Liver (tissue), 9 donors: ENCODE data around the gene TNS3. TPM values are rescaled to one million over a fixed set of nuclear protein-coding genes. Genes with fewer than 3 reads are reported as not detected.
A peak's percentile ranks its signal among the peaks of the same experiment; 100 is the strongest.

ENCODE experiments used
- DNase-seq: peaks from one replicate; pipeline ENCODE4 v3.0.0-alpha.2; 2017; ENCODE audit warnings: low spot score
- H3K27ac ChIP-seq, 2 donors: one replicate each; pipeline ENCODE4 v1.7.0; 2013; ENCODE audit warnings: inconsistent platforms in 2 of 2, low read length in 2 of 2, control low read depth in 1 of 2, low read depth in 1 of 2, mild to moderate bottlenecking in 1 of 2
- H3K27me3 ChIP-seq, 4 donors: one replicate each; pipeline versions ENCODE4 v1.6.1 to v1.7.0; 2013; ENCODE audit warnings: low read length in 3 of 4, inconsistent platforms in 1 of 4, mild to moderate bottlenecking in 1 of 4, moderate library complexity in 1 of 4; ENCODE audit not compliant: control insufficient read depth in 4 of 4, insufficient read depth in 4 of 4
- H3K36me3 ChIP-seq, 4 donors: one replicate each; pipeline versions ENCODE4 v1.6.1 to v1.7.0; 2013; ENCODE audit warnings: low read length in 3 of 4, mild to moderate bottlenecking in 3 of 4, low read depth in 1 of 4, moderate library complexity in 1 of 4; ENCODE audit not compliant: control insufficient read depth in 4 of 4, insufficient read depth in 3 of 4
- H3K4me1 ChIP-seq, 4 donors: one replicate each; pipeline versions ENCODE4 v1.6.1 to v1.7.0; 2013; ENCODE audit warnings: low read length in 3 of 4, mild to moderate bottlenecking in 3 of 4, moderate library complexity in 1 of 4; ENCODE audit not compliant: control insufficient read depth in 4 of 4, insufficient read depth in 4 of 4
- H3K4me3 ChIP-seq, 3 donors: one replicate each; pipeline versions ENCODE4 v1.6.1 to v1.7.0; 2013; ENCODE audit warnings: low read length in 3 of 3, control low read depth in 1 of 3, low read depth in 1 of 3, mild to moderate bottlenecking in 1 of 3
- H3K9ac ChIP-seq, 2 donors: one replicate each; pipeline ENCODE4 v1.7.0; 2013; ENCODE audit warnings: low read length in 2 of 2, mild to moderate bottlenecking in 2 of 2, moderate library complexity in 2 of 2, control low read depth in 1 of 2, low read depth in 1 of 2
- H3K9me3 ChIP-seq, 4 donors: one replicate each; pipeline versions ENCODE4 v1.6.1 to v1.7.0; 2013; ENCODE audit warnings: low read length in 3 of 4; ENCODE audit not compliant: control insufficient read depth in 4 of 4
- FOXA1 ChIP-seq: IDR thresholded peaks from 2 replicates; pipeline ENCODE4 v1.6.1; 2016; ENCODE audit warnings: antibody characterized with exemption
- FOXA2 ChIP-seq: IDR thresholded peaks from 2 replicates; pipeline ENCODE4 v1.6.1; 2016; ENCODE audit warnings: antibody characterized with exemption
- GABPA ChIP-seq, 2 donors: IDR thresholded peaks in 1 of 2; conservative IDR thresholded peaks in 1 of 2; 2 replicates each; pipeline ENCODE4 v1.6.1; 2016; ENCODE audit warnings: antibody characterized with exemption in 2 of 2, mild to moderate bottlenecking in 1 of 2, moderate library complexity in 1 of 2
- HNF4A ChIP-seq, 2 donors: conservative IDR thresholded peaks; 2 replicates each; pipeline ENCODE4 v1.6.1; 2016; ENCODE audit warnings: antibody characterized with exemption in 2 of 2, mild to moderate bottlenecking in 2 of 2
- JUND ChIP-seq, 2 donors: IDR thresholded peaks; 2 replicates each; pipeline ENCODE4 v1.6.1; 2016; ENCODE audit warnings: antibody characterized with exemption in 2 of 2
- NR2F2 ChIP-seq: IDR thresholded peaks from 2 replicates; pipeline ENCODE4 v1.6.1; 2016; ENCODE audit warnings: antibody characterized with exemption
- RAD21 ChIP-seq, 2 donors: IDR thresholded peaks; 2 replicates each; pipeline ENCODE4 v1.6.1; 2016; ENCODE audit warnings: antibody characterized with exemption in 2 of 2, mild to moderate bottlenecking in 2 of 2
- RXRA ChIP-seq, 2 donors: IDR thresholded peaks; 2 replicates each; pipeline ENCODE4 v1.6.1; 2017 to 2018; ENCODE audit warnings: antibody characterized with exemption in 2 of 2, mild to moderate bottlenecking in 1 of 2
- SP1 ChIP-seq: IDR thresholded peaks from 2 replicates; pipeline ENCODE4 v1.6.1; 2018; ENCODE audit warnings: antibody characterized with exemption, mild to moderate bottlenecking
- YY1 ChIP-seq: IDR thresholded peaks from 2 replicates; pipeline ENCODE4 v1.6.1; 2016; ENCODE audit warnings: antibody characterized with exemption, mild to moderate bottlenecking
- WGBS: extraction: QIAGEN DNeasy Blood & Tissue Kit; methylation state at CpG from one replicate; pipeline ENCODE4 v1.1.7; 2013; 5-methylcytosine and 5-hydroxymethylcytosine counted together
- polyA plus RNA-seq, 2 donors: library from polyadenylated mRNA; stranded (reverse) in 1 of 2; unstranded in 1 of 2; fragments of 200-250 nt in 1 of 2; fragments of >200 nt in 1 of 2; fragmentation: Nextera tagmentation in 1 of 2; extraction: Ambion mirVana in 1 of 2; gene quantifications; one replicate each; pipeline versions ENCODE4 v1.2.1 to v1.2.3, GENCODE V29; 2013 to 2015
- total RNA-seq, 2 donors: library from RNA; depleted of rRNA; stranded (reverse); fragments of >200 nt; gene quantifications; one replicate each; pipeline ENCODE4 v1.2.3, GENCODE V29; 2014
- TF ChIP-seq, protein P1 (sequence below): IDR thresholded peaks from 2 replicates; pipeline ENCODE4 v1.6.1; 2016; ENCODE audit warnings: antibody characterized with exemption
- TF ChIP-seq, protein P2 (sequence below): IDR thresholded peaks from 2 replicates; pipeline ENCODE4 v1.6.1; 2016; ENCODE audit warnings: antibody characterized with exemption
- TF ChIP-seq, protein P3 (sequence below): IDR thresholded peaks from 2 replicates; pipeline ENCODE4 v1.6.1; 2016; ENCODE audit warnings: antibody characterized with exemption
- donor health status: healthy.
- donor health status: healthy.
- donor health status: healthy.
- donor health status: healthy.
- donor health status: healthy.

The TNS3 gene
- total and polyA plus RNA-seq, 4 donors = 16.8 to 100 (median 29.5) TPM

- H3K9ac ChIP-seq = peak overlapping the region in 1 of 2 donors; percentile 56
- H3K27me3 ChIP-seq = no peaks in the 10 kb centered on the region
- DNase-seq = no peak
- H3K36me3 ChIP-seq = no peaks in the 10 kb centered on the region
- no peaks in the 10 kb centered on the region for H3K9me3 ChIP-seq
- WGBS = 41% methylated on average over 23 of the region's 23 CpGs
- TF ChIP-seq RXRA (IDR thresholded peaks at IDR 0.05) (peak; percentile 6 to 46), YY1 (peak; percentile 49), SP1 (peak; percentile 39), JUND (IDR thresholded peaks at IDR 0.05) (no peak), HNF4A (conservative IDR thresholded peaks at IDR 0.05) (peak in 1 of 2 donors; percentile 57), RAD21 (IDR thresholded peaks at IDR 0.05) (peak in 1 of 2 donors; percentile 37), FOXA2 (no peak), FOXA1 (no peak)
- TF ChIP-seq, protein P1, sequence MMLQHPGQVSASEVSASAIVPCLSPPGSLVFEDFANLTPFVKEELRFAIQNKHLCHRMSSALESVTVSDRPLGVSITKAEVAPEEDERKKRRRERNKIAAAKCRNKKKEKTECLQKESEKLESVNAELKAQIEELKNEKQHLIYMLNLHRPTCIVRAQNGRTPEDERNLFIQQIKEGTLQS = no peak
- TF ChIP-seq, protein P2, sequence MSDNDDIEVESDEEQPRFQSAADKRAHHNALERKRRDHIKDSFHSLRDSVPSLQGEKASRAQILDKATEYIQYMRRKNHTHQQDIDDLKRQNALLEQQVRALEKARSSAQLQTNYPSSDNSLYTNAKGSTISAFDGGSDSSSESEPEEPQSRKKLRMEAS = no peak
- peaks cover 18 to 63% (median 44%) of the 10 kb centered on the region in 4 donors for H3K4me1 ChIP-seq
- peak overlapping the region; percentile 75 to 76 for H3K27ac ChIP-seq
- H3K4me3 ChIP-seq = peak overlapping the region; percentile 24 to 68 (median 65)
These were observed 45.9 kb downstream of the TNS3 start for GRCh38 chr7:47535704-47536628.

GRCh38 chr7:47535035-47535703 lies 46.7 kb downstream of the TNS3 start:
- H3K4me1 ChIP-seq = peaks cover 18 to 60% (median 45%) of the 10 kb centered on the region in 4 donors
- no peaks in the 10 kb centered on the region for H3K36me3 ChIP-seq
- peak overlapping the region in 2 of 3 donors; percentile 26 to 30 for H3K4me3 ChIP-seq
- peak overlapping the region; percentile 75 to 76 for H3K27ac ChIP-seq
- no peak overlapping the region for H3K9ac ChIP-seq
- H3K9me3 ChIP-seq = no peaks in the 10 kb centered on the region
- no peak for DNase-seq
- 34% methylated on average over 5 of the region's 5 CpGs for WGBS
- H3K27me3 ChIP-seq = no peaks in the 10 kb centered on the region
- TF ChIP-seq NR2F2 (no peak), HNF4A (conservative IDR thresholded peaks at IDR 0.05) (peak; percentile 59 to 61), GABPA (IDR thresholded peaks at IDR 0.05 in 1 of 2, conservative IDR thresholded peaks at IDR 0.05 in 1 of 2) (peak in 1 of 2 donors; percentile 9), RXRA (IDR thresholded peaks at IDR 0.05) (peak; percentile 26 to 32), FOXA1 (no peak), FOXA2 (no peak), YY1 (no peak)
- TF ChIP-seq, protein P3, sequence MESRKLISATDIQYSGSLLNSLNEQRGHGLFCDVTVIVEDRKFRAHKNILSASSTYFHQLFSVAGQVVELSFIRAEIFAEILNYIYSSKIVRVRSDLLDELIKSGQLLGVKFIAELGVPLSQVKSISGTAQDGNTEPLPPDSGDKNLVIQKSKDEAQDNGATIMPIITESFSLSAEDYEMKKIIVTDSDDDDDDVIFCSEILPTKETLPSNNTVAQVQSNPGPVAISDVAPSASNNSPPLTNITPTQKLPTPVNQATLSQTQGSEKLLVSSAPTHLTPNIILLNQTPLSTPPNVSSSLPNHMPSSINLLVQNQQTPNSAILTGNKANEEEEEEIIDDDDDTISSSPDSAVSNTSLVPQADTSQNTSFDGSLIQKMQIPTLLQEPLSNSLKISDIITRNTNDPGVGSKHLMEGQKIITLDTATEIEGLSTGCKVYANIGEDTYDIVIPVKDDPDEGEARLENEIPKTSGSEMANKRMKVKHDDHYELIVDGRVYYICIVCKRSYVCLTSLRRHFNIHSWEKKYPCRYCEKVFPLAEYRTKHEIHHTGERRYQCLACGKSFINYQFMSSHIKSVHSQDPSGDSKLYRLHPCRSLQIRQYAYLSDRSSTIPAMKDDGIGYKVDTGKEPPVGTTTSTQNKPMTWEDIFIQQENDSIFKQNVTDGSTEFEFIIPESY = no peak
